ENCODE results near the gene YLPM1.

DNA sequence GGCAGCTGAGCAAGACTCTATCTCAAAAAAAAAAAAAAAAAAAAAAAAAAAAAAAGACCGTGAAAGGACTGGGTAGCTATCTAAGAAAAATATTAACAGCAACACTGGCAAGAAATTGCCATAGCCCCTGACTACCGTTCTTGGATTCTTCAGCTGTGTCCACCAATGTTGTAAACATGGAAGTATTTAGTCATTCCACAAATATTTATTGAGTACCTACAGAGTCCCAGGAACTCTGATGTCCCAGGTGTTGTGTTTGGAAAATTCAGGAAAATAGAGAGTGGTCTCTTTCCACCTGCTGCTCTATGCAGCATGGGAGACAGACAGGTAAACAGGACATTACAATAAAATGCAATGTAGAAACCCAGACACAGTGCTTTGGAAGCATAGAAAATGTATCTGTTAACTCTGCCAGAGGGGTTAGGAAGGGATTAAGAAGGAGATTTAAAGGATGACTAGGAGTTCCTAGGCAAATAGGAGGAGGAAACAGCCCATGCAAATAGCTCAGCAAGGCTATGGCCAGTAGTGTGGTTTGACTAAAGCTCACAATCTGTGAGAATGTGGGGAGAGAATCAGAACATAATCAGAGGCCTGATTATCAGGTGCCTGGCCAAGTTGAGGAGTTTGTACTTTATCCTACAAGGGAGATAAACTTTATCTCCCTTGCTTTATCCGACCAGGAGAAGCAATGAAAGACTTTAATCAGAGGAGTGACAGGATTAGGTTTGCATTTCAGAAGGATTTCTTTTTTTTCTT is 116.5 kb downstream of the YLPM1 start:
- TF ChIP-seq, protein P1, sequence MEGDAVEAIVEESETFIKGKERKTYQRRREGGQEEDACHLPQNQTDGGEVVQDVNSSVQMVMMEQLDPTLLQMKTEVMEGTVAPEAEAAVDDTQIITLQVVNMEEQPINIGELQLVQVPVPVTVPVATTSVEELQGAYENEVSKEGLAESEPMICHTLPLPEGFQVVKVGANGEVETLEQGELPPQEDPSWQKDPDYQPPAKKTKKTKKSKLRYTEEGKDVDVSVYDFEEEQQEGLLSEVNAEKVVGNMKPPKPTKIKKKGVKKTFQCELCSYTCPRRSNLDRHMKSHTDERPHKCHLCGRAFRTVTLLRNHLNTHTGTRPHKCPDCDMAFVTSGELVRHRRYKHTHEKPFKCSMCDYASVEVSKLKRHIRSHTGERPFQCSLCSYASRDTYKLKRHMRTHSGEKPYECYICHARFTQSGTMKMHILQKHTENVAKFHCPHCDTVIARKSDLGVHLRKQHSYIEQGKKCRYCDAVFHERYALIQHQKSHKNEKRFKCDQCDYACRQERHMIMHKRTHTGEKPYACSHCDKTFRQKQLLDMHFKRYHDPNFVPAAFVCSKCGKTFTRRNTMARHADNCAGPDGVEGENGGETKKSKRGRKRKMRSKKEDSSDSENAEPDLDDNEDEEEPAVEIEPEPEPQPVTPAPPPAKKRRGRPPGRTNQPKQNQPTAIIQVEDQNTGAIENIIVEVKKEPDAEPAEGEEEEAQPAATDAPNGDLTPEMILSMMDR (IDR thresholded peaks at IDR 0.05) = no peak
- TF ChIP-seq POLR2A (IDR thresholded peaks at IDR 0.05) = no peak
